ENCODE data around the gene KCNIP3.
"Not testable (repeated sequence)": the region's sequence is repeated elsewhere in the genome, so short reads cannot be mapped to it uniquely, and the experiment has no call there.

Gene KCNIP3

DNA sequence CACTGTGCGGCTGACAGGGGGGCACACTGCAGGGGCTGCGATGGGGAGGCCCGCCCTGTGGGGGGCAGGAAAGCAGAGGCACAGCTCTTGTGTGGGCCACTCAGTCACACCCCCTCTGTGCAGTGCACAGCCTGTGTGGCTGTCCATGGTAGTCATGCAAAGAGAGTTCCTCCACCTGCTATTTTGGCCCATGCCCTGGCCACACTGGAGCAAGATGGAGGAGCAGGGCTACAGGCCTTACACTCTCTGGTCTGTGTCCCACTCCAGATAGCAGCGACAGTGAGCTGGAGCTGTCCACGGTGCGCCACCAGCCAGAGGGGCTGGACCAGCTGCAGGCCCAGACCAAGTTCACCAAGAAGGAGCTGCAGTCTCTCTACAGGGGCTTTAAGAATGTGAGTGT, 76.9 kb downstream of the KCNIP3 start:
- no peak for TF ChIP-seq CTCF (IDR thresholded peaks at IDR 0.05; ENCODE audit: low read depth, low read length)
- no peak overlapping the region for H3K4me3 ChIP-seq (ENCODE audit: low read depth, low read length)

DNA sequence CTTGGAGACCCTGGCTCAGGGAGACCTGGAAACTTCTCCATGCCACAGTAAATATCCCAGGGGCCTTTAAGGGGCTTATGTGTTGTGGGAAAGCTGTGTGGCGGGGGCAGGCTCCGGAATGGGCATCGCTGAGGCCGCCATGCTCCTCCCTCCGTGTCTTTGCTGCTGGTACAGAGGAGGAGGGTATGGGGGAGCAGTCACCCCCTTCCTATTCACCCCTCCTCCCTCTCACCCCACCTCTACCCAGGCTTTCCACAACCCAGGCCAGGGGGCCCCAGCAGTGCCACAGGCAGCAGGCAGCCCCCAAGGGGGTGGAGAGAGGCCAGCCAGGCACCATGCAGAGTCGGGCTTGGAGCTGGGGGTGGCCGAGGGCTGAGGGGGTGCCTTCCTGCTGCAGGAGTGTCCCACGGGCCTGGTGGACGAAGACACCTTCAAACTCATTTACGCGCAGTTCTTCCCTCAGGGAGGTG, 77.3 kb downstream of the KCNIP3 start:
- no peak overlapping the region for H3K4me3 ChIP-seq (ENCODE audit: low read depth, low read length)
- TF ChIP-seq CTCF (IDR thresholded peaks at IDR 0.05; ENCODE audit: low read depth, low read length), result no peak

DNA sequence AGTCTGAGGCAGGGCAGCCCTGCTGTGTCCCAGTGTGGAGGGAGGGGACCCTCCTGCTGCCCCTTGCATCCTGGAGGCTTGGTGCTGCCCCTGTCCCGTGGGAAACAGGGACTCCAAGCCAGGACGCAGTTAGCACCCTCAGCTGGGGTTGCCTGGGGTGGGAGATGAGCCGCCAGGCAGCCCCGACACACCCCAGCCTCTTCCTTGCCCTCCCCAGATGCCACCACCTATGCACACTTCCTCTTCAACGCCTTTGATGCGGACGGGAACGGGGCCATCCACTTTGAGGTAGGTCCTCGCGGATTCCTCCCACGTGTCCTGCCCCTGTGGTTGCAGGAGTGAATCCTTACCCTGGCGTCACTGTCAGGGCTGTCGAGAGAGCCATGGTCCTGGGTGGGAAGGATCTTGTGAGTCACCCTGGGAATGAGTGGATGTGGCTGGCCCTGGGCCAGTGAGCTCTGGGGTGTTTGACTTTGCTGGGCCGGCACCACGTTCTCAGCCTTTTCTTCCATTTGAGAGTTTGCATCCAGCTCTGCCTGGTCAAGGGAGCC, 77.8 kb downstream of the KCNIP3 start:
- TF ChIP-seq CTCF (IDR thresholded peaks at IDR 0.05; ENCODE audit: low read depth, low read length), result no peak
- H3K4me3 ChIP-seq (ENCODE audit: low read depth, low read length), result no peak overlapping the region

- TF ChIP-seq CTCF (IDR thresholded peaks at IDR 0.05; ENCODE audit: low read depth, low read length), result no peak
- H3K4me3 ChIP-seq (ENCODE audit: low read depth, low read length), result no peak overlapping the region
Observed at GRCh38 chr2:95375532-95376150, 78.5 kb downstream of the KCNIP3 start.

DNA sequence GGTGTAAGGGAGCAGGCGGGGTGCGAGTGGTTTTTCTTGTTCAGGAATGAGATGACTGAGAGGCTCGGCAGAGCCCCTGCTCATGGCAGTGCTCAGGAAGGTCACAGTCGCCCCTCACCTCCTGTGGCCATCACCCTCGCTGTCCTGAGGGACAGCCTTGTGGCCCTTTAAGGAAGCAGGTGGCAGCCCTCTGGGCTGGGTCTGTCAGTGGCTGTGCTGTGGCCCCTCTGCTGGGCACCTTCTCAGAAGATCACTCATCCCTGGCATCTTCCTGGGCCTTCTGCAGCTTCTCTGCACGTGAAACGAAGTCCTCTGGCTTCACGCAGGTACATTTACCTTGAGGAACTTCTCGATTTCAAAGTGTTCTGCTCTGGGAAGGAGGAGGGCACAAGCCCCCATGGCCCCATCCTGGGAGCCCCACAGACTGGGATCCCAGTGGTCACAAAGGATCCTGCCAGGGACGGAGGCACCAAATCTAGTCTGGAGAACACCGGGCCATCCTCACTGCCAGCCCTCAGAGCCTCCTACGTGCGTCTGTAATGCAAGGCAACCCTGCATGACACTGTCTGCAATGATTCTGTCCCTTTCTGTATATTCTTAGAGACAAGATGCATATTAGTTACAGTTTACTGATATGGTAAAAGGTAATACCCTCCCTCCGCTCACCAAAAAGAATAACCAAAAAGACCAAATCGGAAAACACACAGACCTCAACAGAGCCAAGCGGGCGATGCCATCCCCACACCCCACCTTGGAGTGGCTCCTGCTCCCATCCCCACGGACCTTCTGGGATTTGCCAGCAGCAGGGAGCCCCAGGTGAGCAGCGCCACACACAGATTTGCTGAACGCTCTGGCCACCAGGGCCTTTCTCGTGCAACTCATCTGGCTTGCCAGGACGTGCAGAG, 79.4 kb downstream of the KCNIP3 start:
- no peak for TF ChIP-seq CTCF (IDR thresholded peaks at IDR 0.05; ENCODE audit: low read depth, low read length)
- H3K4me3 ChIP-seq (ENCODE audit: low read depth, low read length), result no peak overlapping the region

GRCh38 chr2:95377216-95378123, 80.3 kb downstream of the KCNIP3 start:
- TF ChIP-seq CTCF (IDR thresholded peaks at IDR 0.05; ENCODE audit: low read depth, low read length), result no peak
- H3K4me3 ChIP-seq (ENCODE audit: low read depth, low read length), result no peak overlapping the region

DNA sequence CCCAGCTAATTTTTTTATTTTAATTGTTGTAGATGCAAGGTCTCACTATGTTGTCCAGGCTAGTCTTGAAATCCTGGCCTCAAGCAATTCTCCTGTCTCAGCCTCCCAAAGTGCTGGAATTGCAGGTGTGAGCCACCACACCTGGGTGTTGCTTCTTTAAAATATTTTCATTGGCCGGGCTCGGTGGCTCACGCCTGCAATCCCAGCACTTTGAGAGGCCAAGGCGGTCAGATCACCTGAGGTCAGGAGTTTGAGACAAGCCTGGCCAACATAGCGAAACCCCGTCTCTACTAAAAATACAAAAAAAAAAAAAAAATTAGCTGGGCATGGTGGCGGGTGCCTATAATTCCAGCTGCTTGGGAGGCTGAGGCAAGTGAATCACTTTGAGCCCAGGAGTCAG, 81.1 kb downstream of the KCNIP3 start:
- H3K4me3 ChIP-seq (ENCODE audit: low read depth, low read length), result not testable (repeated sequence)

All from WI38 (cell line).